GM21786 (cell line): ENCODE measurements around the gene NEK5.
"Not testable (repeated sequence)": the region's sequence is repeated elsewhere in the genome, so short reads cannot be mapped to it uniquely, and the experiment has no call there.

Source experiments
- ATAC-seq: cut with Tn5 transposase; IDR thresholded peaks from one replicate; pipeline ENCODE4 v1.9.1; 2021; ENCODE audit not compliant: unreplicated experiment

NEK5 gene

DNA sequence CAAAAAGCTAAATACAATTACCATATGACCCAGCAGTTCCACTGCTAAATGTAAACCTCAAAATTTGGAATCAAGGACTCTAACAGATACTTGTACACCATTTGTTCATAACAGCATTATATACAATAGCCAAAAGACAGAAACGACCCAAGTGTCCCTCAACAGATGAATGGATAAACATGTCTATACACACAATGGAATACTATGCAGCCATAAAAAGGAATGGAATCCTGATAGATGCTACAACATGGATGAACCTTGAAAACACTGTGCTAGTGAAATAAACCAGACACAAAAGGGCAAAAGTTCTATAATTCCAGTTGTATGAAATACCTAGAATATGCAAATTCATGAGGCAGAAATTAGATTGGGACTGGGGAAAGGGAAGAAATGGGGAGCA, 18.4 kb upstream of the NEK5 start:
- ATAC-seq, result no peak

DNA sequence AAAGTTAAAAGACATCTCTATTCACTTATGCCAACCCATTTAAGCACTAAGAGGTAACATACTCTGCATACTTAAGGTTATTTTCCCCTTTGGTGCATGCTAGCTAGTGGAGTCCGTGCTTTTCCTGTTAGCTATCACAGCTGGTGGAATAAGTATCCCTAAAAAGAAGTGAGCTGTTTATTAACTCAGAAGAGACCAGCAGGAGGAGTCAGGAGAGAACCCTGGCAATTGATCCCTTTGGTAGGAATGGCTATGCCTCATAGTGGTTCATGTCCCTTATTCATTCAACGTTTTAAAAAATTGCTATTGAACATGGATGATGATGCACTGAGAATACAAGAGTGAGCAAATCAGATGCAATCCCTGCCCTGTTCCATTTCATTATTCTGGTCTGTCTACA, 12.4 kb upstream of the NEK5 start:
- no peak for ATAC-seq

DNA sequence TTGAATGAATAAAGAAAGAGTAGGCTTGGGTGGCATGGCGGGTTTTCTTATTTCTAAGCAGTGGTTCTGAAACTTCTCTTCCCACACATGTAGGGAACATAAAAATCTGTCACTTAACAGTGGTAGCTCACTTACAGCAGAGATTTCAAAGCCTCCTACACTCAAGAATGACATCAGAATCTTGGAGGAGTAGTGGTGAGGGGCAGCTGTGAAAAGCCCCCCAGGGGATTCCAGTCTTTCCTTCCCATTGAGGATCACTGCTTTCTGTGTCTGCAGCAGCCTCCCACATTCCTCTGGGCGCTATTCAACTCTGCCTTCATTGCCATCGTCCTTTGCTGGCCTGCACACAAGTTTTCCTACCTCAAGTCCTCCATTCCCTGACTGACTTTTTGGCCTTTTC, 8.6 kb upstream of the NEK5 start:
- no peak for ATAC-seq

DNA sequence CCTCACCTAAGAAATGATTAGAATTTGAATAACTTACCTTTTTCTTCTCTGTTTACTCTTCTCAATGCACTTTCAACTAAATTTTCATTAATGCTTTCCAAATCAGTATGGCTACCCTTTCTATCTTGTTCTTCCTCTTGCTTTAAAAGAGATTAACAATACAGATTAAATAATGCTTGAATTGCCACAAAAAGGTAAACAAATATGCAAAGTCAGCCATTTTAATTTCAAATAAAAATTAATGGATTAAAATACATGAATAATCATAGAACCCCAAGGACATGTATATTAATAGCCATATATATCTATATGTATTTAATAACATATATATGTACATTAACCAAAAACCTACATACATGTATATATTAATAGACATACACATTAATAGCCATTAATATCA, 7.9 kb upstream of the NEK5 start:
- ATAC-seq, result no peak

DNA sequence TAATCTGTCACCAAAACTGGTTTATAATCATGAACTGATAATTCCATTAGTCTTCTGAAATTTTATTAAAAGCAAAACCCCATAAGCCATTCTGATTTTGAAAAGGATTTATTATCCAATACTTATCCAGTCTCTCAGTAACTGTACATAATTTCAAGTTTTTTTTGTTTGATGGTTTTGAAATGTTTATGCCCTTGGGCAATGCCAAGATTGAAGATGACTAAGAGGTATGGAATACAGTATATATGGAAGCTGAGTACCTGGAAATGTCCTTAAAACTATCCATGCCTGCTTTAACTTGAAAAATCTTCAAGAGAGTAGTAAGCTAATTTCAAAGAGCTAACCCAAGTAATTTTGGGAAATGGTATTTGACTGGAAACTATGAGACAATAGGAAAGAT, 1.8 kb upstream of the NEK5 start:
- no peak for ATAC-seq

DNA sequence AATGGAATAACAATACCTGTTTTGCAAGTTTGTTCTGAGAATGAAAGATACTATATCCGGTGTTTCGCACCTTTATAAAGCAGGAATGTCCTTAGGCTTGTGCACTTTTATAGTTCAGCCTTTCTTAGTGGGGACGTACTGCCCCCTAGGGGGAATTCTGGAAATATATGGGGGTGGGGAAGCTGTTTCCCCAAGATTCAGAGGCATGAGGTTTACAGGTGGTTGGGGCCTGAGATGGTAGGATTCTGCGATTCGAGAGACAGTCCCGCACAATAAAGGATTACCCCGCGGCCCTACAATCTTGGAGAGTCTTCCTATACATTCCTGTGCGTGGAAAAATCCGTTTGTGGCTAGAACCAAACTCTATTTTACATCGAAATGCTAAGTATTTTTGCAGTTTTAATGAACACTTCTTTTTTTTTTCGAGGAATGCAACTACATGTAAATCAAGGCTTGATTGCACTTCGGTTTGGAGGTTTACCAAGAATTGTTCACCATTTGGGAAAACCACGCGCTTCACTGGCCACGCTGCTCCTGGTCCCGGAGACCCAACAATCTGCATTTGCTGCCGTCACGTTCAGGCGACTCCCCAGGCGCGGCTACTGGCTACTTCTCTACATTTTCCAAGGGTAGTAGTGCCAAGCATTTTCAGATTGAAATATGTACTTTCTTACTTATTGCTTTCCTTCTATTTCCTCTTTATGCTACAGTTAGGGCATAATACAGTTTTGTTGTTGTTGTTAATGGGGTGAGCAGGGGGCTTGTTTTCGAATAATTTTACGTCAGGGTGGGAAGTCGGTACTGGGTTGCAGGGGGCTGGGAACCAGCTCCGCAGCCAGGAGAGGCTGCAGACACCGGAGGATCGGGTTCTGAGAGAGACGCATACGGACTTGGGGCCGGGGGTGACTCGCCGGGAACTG, 830 bp downstream of the NEK5 start:
- ATAC-seq, result peak; percentile 64

DNA sequence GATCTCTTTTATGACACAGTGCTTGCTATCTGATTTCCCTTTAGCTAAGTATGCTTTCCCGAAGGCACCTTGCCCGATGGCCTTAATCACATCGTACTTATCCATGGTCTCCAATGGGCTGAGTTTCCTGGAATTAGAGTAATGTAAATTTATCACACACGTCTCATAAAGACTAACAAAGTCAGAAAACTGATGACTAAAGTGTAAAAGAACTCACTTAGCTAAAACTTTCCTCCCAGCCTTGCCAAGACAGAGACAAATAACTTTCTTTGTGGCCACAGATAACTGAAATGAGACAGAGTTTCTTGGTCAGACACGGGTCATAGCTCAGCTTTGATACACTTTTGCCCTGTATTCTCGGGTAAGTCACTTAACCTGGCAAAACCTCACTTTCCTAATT, 1.5 kb downstream of the NEK5 start:
- ATAC-seq, result peak; percentile 7

DNA sequence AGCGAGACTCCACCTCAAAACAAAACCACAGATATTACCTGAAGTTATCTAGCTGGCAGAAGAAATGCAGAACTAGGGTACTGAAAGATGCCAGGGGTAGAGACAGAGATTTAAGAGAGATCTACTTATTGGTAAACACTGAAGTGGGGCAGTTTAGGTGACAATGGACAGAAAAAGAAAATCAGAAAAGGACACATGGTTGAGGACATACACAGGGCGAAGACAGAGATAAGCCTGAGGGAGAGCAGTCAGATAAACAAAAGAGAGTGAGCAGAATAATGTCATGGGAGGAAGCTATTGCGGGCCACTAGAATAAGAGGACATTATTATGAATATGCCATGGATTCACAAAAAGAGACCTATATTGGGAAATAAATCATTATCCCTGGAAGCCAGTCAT, 3.3 kb downstream of the NEK5 start:
- no peak for ATAC-seq

DNA sequence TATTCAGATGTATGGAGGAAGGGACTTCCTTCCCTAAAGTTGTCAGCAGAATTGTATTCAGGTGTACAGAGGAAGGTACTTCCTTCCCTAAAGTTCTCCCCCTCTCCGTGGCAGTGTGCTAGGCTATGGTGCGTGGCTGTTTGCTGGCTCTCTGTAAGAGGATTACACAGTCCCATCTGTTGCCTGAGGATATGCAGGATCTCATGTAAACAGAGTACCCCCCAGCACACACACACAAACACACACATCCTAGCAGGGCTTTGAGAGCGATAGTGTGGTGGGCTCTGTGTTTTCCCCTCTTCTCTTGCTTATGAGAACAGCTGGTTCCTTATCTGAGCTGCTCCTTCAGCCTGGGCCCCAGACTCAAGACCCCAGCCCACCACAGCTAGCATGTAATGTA, 10.3 kb downstream of the NEK5 start:
- ATAC-seq, result no peak

DNA sequence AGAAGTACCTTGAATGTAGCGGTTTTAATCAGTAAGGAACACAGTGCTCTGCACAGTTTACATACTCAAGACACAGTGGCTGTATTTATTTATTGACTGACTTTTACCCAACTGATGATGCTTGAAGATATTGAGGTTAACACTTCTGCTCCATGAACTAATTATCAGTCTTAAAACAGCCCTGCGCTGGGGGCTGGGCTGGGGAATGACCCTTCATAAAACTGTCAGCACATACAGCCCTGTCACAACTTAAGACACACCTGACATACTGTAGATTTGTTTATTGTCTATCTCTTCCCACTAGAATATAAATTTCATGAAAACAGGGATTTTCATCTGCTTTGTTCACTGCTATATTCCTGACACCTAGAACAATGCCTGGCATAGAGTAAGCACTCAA, 10.8 kb downstream of the NEK5 start:
- no peak for ATAC-seq

DNA sequence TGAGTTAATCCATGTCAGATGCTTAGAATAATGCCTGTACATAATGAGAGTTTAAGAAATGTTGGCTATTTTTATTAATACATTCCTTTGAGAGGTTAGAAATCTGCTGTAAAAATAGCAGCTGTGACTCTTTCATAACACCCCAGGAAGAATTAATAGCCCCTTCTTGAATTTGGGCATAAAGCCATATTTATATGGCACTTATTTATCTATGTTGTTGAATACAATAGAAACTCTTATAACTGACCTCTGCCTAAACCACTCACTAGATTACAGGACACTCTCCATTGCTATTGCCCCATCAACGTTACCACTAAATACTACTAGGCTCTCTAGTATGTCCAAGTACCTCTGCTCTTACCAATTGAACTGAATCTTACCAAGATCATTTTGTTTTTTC, 16.3 kb downstream of the NEK5 start:
- ATAC-seq, result no peak

DNA sequence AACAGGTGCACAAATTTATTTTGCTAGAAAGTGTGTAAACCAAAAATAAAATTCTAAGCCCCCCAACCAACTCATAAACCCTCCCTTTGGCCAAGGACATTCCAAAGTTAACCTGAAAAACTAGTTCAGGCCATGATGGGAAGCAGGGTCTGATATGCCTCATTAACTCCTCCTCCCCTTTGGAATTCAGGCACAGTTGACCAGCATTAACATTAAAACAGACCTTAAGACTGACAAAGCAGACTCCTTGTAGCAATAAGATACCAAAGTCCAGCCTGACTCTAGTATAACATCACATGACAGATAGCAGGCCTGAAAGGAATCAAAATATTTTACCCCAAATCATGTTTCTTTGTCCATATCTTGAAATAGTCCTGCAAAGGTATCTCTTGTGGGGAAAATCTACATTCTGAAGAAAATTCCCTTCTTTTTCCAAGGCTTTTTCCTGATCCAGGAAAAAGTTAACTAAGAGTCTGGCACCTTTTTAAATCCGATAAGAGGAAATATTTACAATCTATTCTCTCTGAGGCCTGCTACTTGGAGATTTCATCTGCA, 19.7 kb downstream of the NEK5 start:
- no peak for ATAC-seq

DNA sequence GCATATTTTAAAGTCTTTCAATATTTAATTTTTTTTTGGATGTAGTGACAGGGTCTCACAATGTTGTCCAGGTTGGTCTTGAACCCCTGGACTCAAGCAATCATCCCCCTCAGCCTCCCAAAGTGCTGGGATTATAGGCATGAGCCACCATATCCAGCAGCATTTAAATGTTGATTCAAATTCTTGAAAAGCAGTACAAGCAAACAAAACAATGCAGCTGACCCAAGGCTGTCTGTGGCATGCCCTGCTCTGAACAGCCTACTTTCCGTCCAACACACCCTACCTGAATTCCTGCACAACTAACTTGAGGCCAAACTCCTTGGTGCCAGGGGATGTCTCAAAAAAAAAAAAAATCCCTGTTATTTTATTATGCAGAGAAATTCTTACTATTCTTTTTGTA, 23.0 kb downstream of the NEK5 start:
- no peak for ATAC-seq

DNA sequence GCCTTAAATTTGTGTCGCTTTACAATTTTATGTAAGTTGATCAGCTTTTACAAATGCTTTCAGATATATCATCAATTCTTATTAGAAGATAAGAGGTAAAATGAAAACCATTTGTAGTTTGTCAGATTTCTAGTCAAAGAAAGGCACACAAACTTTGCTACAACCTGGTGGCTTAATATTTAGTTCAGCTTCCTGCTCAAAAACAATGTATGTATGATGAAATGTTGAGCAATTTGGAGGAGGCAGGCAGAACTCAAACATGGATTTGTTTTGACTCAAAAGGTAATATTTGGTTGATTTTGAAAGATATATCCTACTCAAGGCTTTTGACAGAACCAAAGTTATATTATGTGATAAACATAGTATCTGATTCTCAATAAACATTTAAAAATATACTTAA, 24.2 kb downstream of the NEK5 start:
- no peak for ATAC-seq

DNA sequence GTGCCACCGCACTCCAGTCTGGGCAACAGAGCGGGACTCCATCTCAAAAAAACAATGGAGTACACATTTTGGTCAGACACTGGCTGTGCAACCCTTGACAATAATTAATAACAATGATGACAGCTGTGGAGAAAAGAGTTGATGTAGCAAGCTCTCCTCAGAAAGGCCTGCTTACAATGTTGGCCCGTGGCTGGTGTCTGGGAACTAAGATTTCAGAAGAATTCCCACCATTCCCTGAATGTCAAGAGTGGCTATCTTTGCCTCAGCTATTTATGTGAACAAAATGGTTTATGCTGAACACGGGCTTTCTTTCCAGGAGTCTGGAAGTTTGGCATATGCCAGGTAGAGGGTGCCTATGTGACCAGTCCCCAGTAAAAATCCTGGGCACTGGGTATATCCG, 25.5 kb downstream of the NEK5 start:
- ATAC-seq, result no peak

DNA sequence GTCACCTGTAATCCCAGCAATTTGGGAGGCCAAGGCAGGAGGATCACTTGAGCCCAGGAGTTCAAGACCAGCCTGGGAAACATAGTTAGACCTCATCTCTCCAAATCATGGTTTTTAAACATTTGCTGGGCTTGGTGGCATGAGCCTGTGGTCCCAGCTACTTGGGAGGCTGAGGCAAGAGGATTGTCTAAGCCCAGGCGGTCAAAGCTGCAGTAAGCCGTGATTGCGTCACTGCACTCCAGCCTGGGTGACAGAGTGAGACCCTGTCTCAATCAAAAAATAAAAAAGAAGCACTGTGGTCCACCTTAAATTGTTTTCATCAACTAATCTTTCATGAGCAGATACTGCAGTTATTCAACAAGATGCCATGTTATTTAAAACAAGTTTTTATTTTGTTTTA, 26.4 kb downstream of the NEK5 start:
- ATAC-seq, result not testable (repeated sequence)

DNA sequence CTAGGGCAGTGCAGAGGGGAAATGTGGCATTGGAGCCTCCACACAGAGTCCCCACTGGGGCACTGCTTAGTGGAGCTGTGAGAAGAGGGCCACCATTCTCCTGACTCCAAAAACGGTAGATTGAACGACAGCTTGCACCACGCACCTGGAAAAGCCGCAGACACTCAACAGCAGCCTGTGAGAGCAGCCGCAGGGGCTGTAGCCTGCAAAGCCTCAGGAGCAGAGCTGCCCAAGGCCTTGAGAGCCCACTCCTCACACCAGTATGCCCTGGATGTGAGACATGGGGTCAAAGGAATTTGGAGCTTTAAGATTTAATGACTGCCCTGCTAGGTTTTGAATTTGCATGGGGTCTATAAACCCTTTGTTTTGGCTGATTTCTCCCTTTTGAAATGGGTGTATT, 31.7 kb downstream of the NEK5 start:
- ATAC-seq, result no peak

DNA sequence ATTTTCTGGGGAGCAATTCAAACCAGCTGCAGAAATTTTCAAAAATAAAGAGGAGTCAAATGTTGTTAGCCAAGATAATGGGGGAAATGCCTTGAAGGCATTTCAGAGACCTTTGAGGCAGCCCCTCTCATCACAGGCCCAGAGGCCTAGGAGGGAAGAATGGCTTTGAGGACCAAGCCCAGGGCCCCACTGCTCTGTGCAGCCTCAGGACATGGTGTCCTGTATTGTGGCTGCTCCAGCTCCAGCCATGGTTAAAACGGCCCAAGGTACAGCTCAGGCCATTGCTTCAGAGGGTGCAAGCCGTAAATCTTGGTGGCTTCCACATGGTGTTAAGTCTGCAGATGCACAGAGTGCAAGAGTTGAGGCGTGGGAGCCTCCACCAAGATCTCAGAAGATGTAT, 32.1 kb downstream of the NEK5 start:
- no peak for ATAC-seq

DNA sequence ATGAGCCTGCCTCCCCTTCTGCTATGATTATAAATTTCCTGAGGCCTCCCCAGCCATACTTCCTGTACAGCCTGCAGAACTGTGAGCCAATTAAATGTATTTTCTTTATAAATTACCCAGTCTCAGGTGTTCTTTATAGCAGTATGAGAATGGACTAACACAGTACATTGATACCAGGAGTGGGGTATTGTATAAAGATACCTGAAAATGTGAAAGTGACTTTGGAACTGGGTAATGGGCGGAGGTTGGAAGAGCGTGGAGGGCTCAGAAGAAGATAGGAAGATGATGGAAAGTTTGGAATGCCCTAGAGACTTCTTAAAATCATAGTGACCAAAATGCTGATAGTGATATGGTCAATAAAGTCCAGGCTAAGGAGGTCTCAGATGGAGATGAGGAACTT, 32.8 kb downstream of the NEK5 start:
- no peak for ATAC-seq

DNA sequence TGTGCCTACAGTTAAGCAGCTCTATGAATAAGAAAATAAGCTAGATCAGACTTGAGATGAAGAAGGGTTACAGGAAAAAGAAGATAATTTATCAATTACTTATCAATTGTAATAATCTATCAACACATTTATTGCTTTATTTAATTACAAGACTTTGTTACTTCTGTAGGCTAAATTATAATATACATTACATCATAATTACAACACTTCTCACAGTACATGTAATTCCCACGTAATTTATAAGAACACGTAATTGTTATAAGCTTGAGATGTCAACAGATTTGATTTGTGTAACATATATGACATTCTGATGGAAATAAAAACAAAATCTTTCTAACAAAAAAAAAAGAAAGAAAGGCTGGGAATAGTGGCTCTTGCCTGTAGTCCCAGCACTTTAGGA, 36.8 kb downstream of the NEK5 start:
- ATAC-seq, result no peak

DNA sequence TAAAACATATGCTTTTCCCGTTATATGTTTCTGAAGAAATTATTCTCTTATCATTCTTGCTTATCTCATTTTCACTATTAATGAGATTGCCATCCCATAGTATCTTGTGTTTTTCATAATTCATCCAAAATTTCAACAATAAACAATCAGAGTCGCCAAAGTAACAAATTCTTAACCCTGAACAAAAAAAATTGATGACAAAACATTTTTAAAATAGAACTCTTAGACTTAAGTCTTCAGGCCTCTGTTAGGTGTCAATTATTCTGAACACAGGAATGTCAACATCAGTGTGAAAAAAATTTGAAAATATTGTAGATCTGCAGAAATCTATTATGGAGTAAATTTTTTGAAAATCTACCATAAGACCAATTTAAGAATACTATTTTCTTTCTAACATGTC, 37.4 kb downstream of the NEK5 start:
- no peak for ATAC-seq

DNA sequence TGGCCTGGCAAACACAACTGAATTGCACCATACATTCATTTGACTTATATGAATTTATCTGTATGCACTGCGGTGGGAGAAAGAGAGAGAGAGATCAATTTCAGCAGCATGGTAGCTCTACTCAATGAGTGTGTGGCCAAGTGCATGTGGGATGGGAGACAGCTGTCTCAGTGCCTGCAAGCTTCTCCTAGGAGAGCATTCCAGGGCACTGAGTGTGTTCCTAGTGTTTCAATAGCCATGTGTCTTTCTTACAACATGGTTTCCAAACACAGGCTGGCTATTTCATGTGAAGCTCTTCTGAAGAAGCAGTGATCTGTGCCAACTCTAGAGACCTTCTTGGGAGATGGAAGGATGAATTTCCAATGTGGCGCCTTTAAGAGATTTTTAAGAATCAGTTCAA, 43.5 kb downstream of the NEK5 start:
- ATAC-seq, result no peak

DNA sequence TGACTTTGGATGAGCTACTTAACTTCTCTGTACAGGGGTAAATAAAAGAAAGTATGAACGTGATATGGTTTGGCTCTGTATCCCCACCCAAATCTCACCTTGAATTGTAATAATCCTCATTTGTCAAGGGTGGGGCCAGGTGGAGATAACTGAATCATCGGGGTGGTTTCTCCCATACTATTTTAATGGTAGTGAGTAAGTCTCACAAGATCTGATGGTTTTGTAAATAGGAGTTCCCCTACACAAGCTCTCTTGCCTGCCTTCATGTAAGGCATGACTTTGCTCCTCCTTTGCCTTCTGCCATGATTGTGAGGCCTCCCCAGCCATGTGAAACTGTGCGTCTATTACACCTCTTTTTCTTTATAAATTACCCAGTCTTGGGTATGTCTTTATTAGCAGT, 43.9 kb downstream of the NEK5 start:
- ATAC-seq, result not testable (repeated sequence)
